Mesothelial cell of epicardium (in vitro differentiated cells): ENCODE data around the gene LAMTOR2. TPM values are rescaled to one million over a fixed set of nuclear protein-coding genes. Genes with fewer than 3 reads are reported as not detected.

ENCODE experiments used
- DNase-seq, 2 experiments: peaks; one replicate each; pipeline ENCODE4 v3.0.0; 2021; ENCODE audit warnings: low spot score in 2 of 2; ENCODE audit not compliant: unreplicated experiment in 2 of 2
- H3K27ac Mint-ChIP-seq: 2 replicates; pipeline ENCODE4 v1.8.0; 2021; ENCODE audit warnings: mixed read lengths
- H3K27me3 Mint-ChIP-seq: 2 replicates; pipeline ENCODE4 v1.8.0; 2021; ENCODE audit warnings: low read depth, mixed read lengths
- H3K36me3 Mint-ChIP-seq: 2 replicates; pipeline ENCODE4 v1.8.0; 2021; ENCODE audit warnings: mixed read lengths
- H3K4me1 Mint-ChIP-seq: 2 replicates; pipeline ENCODE4 v1.8.0; 2021; ENCODE audit warnings: mixed read lengths
- H3K4me3 Mint-ChIP-seq: 2 replicates; pipeline ENCODE4 v1.8.0; 2021; ENCODE audit warnings: mild to moderate bottlenecking, moderate library complexity, mixed read lengths
- H3K9me3 Mint-ChIP-seq: 2 replicates; pipeline ENCODE4 v1.8.0; 2021; ENCODE audit warnings: mixed read lengths
- total RNA-seq: library from RNA; stranded (reverse); gene quantifications from 3 replicates; pipeline ENCODE4 v1.2.1, GENCODE V29; 2021
- TF ChIP-seq, protein P1 (sequence below): fragments of 200-600 bp; sonication (generic); IDR thresholded peaks from one replicate; pipeline ENCODE4 v1.5.0; 2021; ENCODE audit warnings: antibody characterized with exemption; ENCODE audit not compliant: unreplicated experiment

LAMTOR2 gene
- total RNA-seq, 1 donor from 2014 or later, result 39.5 TPM

DNA sequence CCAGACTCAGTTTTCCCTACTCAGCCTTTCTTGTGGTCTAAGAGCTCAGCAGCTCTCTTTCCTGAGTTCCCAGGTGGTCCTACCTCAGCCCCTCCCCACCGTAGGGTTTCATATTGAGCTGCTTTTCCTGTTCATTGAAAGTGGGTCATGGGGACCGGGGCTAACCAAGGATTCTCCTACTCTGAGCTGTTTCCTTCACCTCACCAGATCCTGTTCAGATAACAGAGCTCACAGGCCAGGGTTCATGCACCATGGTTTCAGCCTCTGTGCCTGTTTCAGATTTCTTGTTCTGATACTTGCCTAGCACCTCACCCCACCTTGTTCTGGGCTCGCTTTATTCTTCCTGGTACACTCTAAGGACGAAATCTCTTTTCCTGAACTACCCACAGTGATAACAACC, 9.5 kb upstream of the LAMTOR2 start:
- no peaks in the 10 kb centered on the region for H3K4me1 Mint-ChIP-seq
- TF ChIP-seq, protein P1, sequence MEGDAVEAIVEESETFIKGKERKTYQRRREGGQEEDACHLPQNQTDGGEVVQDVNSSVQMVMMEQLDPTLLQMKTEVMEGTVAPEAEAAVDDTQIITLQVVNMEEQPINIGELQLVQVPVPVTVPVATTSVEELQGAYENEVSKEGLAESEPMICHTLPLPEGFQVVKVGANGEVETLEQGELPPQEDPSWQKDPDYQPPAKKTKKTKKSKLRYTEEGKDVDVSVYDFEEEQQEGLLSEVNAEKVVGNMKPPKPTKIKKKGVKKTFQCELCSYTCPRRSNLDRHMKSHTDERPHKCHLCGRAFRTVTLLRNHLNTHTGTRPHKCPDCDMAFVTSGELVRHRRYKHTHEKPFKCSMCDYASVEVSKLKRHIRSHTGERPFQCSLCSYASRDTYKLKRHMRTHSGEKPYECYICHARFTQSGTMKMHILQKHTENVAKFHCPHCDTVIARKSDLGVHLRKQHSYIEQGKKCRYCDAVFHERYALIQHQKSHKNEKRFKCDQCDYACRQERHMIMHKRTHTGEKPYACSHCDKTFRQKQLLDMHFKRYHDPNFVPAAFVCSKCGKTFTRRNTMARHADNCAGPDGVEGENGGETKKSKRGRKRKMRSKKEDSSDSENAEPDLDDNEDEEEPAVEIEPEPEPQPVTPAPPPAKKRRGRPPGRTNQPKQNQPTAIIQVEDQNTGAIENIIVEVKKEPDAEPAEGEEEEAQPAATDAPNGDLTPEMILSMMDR, result no peak
- H3K36me3 Mint-ChIP-seq, result peaks cover 32% of the 10 kb centered on the region
- no peak overlapping the region for H3K4me3 Mint-ChIP-seq
- H3K27ac Mint-ChIP-seq, result no peak overlapping the region
- H3K9me3 Mint-ChIP-seq, result no peaks in the 10 kb centered on the region
- no peaks in the 10 kb centered on the region for H3K27me3 Mint-ChIP-seq
- DNase-seq, result no peak

DNA sequence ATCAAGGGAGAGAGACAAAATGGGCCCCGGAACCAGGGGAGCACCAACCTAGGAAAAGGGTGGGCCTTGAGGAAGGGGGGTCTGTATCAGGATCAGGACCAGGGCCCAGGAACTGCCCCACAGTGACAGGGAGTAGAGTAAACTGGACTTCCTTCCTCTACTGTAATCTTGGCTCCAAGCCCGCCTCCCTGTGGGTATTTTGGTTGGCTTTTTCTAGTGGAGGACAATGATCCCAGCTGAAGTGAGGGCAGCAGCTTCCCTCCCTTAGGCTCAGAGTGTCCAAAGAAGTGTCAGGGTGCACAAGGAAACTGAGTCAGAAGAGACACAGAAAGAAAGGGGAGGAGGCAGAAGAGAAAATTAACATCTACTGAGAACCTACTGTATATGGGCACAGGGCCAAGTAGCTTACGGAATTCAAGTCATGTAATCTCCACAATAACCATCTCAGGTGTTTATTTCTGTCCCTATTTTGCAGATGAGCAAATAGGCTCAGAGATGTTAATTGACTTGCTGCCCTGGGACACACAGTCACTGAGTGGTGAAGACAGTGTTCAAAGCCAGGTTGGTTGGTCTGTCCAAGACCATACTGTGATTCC, 5.8 kb upstream of the LAMTOR2 start:
- Mint-ChIP-seq H3K36me3 (peaks cover 24% of the 10 kb centered on the region), H3K27ac (no peak overlapping the region)

DNA sequence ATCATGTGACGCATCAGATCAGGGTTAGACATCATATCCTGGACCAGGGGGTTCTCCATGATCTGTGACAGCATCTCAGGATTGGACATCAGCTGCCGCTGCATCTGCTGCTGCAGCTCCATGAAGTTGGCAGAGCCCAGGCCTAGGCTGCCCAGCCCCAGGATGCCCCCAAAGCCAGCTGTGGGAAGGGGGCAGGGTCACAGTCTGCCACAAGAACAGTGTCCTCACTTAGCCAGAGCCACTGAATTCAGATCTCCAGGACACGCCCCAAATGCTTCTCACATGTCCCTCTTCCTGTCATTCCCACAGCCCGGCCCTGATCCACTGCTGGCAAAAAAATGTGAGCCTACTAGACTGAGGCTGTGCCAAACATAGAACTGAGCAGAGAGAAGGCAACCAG, 4.2 kb upstream of the LAMTOR2 start:
- Mint-ChIP-seq H3K27me3 (no peaks in the 10 kb centered on the region), H3K36me3 (peaks cover 19% of the 10 kb centered on the region), H3K4me1 (peaks cover 15% of the 10 kb centered on the region), H3K9me3 (no peaks in the 10 kb centered on the region), H3K4me3 (no peak overlapping the region), H3K27ac (no peak overlapping the region)
- TF ChIP-seq, protein P1, result no peak
- no peak for DNase-seq

More for the DNA sequence above, 5.8 kb upstream of the LAMTOR2 start:
- Mint-ChIP-seq H3K4me1 (peaks cover 11% of the 10 kb centered on the region), H3K4me3 (no peak overlapping the region), H3K27me3 (no peaks in the 10 kb centered on the region), H3K9me3 (no peaks in the 10 kb centered on the region)
- no peak for DNase-seq
- TF ChIP-seq, protein P1, result no peak

DNA sequence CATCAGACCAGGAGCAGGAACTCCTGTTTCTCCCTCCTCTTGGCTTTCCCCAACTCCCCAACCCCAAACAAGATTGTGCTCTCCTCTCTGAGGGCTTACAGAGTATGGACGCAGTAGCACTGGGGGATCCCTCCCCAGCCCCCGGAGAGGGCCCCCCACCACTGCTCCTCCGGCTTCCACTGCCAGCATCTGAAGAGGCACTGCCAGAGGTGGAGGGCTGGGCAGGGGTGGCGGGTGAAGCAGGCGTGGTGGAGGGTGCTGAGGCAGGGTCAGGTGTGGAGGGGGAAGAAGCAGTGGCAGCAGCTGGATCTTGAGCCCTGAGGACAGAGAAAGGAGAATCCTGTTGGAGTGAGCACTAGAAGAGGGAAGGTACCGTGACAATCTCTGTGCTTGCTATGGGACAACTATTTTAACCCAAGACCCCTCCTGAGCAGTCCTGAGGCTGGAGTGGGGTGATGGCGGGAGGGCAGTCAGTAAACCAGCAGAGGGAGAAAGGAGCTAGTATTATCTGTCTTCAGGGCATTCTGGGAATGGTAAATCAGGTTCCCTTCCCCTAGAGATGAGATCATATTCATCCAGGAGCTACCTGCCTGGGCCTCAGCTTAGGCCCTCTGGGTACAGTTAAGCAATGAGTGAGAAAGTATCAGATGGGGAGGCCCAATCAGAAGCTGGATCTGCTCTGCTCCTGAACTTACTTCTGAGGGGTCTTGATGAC, 3.4 kb upstream of the LAMTOR2 start:
- no peak for DNase-seq
- Mint-ChIP-seq H3K4me3 (peak overlapping the region; percentile 15), H3K27me3 (no peaks in the 10 kb centered on the region), H3K36me3 (peaks cover 18% of the 10 kb centered on the region), H3K9me3 (no peaks in the 10 kb centered on the region), H3K27ac (peak overlapping the region; percentile 36), H3K4me1 (peaks cover 20% of the 10 kb centered on the region)
- TF ChIP-seq, protein P1, result no peak

DNA sequence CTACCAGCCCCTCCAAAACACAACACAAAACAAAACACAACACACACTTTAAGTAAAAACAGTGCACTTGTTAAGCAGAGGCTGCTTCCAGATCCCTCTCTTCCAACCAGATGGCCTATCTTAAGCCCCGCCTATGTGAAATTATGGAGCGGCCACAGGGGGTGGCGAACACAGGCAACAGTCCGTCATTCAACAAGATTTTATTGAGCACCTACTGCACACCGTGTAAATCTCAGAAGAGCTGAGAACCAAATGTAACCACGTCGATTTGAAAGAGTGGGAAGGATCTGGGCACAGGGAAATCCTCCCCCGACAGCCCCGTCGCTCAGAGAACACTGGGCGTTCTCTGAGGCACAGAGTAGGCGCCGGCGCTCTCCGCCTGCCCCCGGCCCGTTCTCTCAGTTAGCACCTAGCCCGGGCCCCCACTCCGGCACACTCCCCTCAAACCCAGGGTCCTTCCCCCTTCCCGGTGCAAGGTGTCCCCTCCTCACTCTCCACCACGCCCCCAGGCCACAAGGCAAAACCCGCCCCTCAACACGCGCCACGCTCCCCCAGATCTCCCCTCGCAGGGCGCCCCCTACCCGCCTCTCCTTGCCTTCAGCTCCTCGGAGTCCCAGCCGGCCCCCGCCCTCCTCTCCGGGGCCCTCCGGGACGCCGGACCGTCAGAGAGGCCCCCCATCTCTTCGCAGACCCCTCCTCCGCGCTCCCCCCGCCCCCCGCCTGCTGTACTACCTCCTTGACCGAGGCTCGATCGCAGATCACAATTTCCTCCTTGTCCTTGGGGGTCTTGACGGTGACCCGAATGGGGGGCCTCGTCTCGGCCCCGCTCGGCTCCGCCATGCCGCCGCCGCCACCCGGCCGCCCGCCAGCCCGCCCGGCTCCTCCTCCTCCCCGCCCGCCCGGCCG, 1.5 kb upstream of the LAMTOR2 start:
- H3K9me3 Mint-ChIP-seq, result no peaks in the 10 kb centered on the region
- no peaks in the 10 kb centered on the region for H3K27me3 Mint-ChIP-seq
- H3K4me1 Mint-ChIP-seq, result peaks cover 21% of the 10 kb centered on the region
- peak overlapping the region; percentile 89 for H3K4me3 Mint-ChIP-seq
- H3K27ac Mint-ChIP-seq, result peak overlapping the region; percentile 93
- H3K36me3 Mint-ChIP-seq, result peaks cover 15% of the 10 kb centered on the region
- TF ChIP-seq, protein P1, result no peak
- DNase-seq, result peak; percentile 63 to 82
